GM18526 (cell line): ENCODE measurements around the gene TBC1D25.

ENCODE experiments used
- POLR2A ChIP-seq: IDR thresholded peaks from 3 replicates; pipeline ENCODE4 v1.6.1; 2011; ENCODE audit not compliant: insufficient read length; ENCODE audit errors: extremely low read depth

TBC1D25 gene

GRCh38 chrX:48531358-48531959 is 8.1 kb upstream of the TBC1D25 start:
- TF ChIP-seq POLR2A: no peak

GRCh38 chrX:48532161-48532560 is 7.4 kb upstream of the TBC1D25 start:
- no peak for TF ChIP-seq POLR2A

DNA sequence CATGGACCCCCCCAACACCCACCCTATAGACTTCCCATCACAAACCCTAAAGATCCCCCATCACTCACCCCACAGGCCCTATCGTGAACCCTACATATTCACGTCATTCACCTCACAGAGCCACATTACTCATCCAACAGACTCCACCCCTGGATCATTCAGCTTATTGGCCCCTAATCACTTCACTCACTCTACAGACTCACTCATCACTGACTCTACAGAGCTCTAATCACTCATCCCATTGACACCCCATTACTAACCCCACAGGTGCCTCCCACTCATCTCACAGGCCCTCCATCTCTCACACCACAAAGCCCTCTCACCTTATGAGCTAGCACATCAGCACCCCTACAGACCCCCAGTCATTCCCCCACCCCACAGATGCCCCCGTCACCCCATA is 6.3 kb upstream of the TBC1D25 start:
- no peak for TF ChIP-seq POLR2A

DNA sequence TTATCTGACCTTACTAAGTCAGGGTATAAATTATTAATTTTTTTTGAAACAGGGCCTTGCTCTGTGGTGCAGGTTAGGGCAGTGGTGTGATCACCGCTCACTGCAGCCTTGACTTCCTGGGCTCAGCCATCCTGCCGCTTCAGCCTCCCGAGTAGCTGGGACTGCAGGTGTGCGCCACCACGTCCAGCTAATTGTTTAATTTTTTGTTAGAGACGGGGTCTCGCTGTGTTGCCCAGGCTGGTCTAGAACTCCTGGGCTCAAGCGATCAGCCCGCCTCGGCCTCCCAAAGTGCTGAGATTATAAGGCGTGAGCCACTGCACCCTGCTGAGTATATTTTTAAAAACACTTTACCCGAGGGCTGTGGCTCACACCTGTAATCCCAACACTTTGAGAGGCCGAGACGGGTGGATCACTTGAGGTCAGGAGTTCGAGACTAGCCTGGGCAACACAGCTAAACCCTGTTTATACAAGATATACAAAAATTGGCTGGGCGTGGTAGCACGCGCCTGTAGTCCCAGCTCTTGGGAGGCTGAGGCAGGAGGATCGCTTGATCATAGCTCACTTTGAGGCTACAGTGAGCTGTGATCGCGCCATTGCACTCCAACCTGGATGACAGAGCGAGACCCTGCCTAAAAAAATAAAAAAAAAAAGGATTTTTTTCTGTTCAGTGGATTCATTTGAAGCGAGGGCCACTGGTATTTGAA is 721 bp upstream of the TBC1D25 start:
- TF ChIP-seq POLR2A: no peak

GRCh38 chrX:48540028-48540375 is 488 bp downstream of the TBC1D25 start:
- TF ChIP-seq POLR2A: no peak

- TF ChIP-seq POLR2A: no peak
Observed at GRCh38 chrX:48540480-48540879, 966 bp downstream of the TBC1D25 start.

GRCh38 chrX:48541140-48541814 is 1.8 kb downstream of the TBC1D25 start:
- TF ChIP-seq POLR2A: no peak

DNA sequence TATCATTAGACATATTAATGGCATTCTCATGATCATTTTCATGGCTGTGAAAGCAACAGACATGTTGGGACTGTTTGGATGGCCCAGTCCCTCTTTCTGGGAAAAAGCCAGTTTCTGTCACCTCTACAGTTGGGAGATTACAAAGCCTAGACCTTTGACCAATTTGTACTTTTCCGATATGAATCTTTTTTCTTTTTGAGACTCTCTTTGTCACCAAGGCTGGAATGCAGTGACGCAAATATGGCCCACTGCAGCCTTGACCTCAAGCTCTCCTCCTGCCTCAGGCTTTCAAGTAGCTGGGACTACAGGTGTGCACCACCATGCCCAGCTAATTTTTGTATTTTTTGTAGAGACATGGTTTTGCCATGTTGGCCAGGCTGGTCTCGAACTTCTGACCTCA is 9.4 kb downstream of the TBC1D25 start:
- TF ChIP-seq POLR2A: no peak

- TF ChIP-seq POLR2A: no peak
Observed at GRCh38 chrX:48558271-48558670, 18.8 kb downstream of the TBC1D25 start.

DNA sequence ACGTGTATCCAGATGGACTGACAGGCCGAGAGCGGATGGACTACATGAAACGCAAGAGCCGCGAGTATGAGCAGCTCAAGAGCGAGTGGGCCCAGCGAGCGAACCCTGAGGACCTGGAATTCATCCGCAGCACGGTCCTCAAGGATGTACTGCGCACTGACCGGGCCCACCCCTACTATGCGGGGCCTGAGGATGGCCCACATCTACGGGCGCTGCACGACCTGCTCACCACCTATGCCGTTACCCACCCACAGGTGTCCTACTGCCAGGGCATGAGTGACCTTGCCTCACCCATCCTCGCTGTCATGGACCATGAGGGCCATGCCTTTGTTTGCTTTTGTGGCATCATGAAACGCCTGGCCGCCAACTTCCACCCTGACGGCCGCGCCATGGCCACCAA is 20.1 kb downstream of the TBC1D25 start:
- no peak for TF ChIP-seq POLR2A

- no peak for TF ChIP-seq POLR2A
Observed at GRCh38 chrX:48560056-48560455, 20.5 kb downstream of the TBC1D25 start.

DNA sequence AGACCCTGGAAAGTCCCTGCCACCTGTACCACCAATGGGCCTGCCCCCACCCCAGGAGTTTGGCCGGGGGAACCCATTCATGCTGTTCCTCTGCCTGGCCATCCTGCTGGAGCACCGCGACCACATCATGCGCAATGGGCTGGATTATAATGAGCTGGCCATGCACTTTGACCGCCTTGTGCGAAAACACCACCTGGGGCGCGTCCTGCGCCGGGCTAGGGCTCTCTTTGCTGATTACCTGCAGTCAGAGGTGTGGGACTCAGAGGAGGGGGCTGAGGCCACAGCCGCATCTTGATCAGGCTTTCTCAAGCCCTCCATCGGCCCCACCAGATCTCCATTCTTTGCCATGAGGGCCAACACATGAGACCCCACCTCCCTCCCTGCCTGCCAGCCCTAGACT is 21.2 kb downstream of the TBC1D25 start:
- no peak for TF ChIP-seq POLR2A

GRCh38 chrX:48569958-48570357 is 30.4 kb downstream of the TBC1D25 start:
- TF ChIP-seq POLR2A: no peak

- no peak for TF ChIP-seq POLR2A
Observed at GRCh38 chrX:48573690-48574269, 34.3 kb downstream of the TBC1D25 start.

- TF ChIP-seq POLR2A: peak; percentile 77
Observed at GRCh38 chrX:48574270-48575266, 35.1 kb downstream of the TBC1D25 start, which contains the start of gene RBM3. Gene RBM3, plus strand, starts transcription at chrX:48574484. Its CDS starts 697 bp downstream, at chrX:48575181.
